Measurements from ENCODE around the gene FUS. TPM values are rescaled to one million over a fixed set of nuclear protein-coding genes. Genes with fewer than 3 reads are reported as not detected.

FUS gene
- total and polyA plus RNA-seq, 2 experiments from 2014 or later: 54.4 to 618 TPM

DNA sequence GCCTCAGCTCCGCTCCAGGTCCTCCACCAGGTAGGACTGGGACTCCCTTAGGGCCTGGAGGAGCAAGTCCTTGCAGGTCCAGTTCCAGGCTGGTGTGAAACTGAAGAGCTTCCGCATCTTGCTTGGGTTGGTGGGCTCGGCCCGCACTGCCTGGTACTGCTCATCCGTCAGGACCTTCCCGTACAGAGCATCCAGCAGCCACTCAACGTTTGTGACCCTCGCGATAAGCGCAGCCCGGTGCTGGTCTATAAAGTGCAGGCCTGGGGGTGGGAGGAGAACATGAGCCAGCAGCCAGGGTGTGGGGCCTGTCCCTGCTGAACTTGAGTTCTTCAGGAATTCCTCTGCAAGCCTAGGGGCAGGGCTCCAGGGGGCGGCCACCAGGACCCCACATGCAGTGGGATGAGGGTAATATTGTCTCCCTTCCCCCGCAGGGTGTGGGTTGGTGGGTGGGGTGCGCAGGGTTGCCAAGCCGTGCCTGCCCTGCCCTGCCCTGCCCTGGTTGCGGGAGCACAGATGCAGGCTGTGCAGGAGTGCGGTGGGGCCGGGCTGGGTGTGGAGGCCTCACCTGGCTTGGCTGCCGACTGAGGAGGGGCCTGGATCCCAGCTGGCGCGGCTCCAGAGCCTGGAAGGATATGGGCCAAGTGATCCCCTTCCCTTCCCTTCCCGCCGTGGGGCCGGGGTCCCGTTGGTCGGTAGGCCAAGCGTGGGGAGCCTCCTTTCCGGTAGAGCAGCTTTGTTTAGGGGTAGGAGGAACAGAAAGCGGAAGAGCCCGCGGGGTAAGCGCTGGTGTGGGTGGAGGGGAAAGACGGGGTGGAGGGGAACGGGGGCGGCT lies 21.9 kb downstream of the FUS start:
- Histone ChIP-seq H3K27me3 (peaks cover 39% of the 10 kb centered on the region), H3K36me3 (peaks cover 4% of the 10 kb centered on the region), H3K27ac (no peak overlapping the region), H3K4me3 (peak overlapping the region; percentile 14), H3K9me3 (ENCODE audit: low read depth) (no peaks in the 10 kb centered on the region), H3K4me1 (ENCODE audit: low read depth) (no peaks in the 10 kb centered on the region)
- TF ChIP-seq, protein P1, sequence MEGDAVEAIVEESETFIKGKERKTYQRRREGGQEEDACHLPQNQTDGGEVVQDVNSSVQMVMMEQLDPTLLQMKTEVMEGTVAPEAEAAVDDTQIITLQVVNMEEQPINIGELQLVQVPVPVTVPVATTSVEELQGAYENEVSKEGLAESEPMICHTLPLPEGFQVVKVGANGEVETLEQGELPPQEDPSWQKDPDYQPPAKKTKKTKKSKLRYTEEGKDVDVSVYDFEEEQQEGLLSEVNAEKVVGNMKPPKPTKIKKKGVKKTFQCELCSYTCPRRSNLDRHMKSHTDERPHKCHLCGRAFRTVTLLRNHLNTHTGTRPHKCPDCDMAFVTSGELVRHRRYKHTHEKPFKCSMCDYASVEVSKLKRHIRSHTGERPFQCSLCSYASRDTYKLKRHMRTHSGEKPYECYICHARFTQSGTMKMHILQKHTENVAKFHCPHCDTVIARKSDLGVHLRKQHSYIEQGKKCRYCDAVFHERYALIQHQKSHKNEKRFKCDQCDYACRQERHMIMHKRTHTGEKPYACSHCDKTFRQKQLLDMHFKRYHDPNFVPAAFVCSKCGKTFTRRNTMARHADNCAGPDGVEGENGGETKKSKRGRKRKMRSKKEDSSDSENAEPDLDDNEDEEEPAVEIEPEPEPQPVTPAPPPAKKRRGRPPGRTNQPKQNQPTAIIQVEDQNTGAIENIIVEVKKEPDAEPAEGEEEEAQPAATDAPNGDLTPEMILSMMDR (IDR thresholded peaks at IDR 0.05; ENCODE audit: low read depth, low read length): no peak
- DNase-seq (ENCODE audit: low read depth in 1 of 2, low spot score in 1 of 2): no peak

DNA sequence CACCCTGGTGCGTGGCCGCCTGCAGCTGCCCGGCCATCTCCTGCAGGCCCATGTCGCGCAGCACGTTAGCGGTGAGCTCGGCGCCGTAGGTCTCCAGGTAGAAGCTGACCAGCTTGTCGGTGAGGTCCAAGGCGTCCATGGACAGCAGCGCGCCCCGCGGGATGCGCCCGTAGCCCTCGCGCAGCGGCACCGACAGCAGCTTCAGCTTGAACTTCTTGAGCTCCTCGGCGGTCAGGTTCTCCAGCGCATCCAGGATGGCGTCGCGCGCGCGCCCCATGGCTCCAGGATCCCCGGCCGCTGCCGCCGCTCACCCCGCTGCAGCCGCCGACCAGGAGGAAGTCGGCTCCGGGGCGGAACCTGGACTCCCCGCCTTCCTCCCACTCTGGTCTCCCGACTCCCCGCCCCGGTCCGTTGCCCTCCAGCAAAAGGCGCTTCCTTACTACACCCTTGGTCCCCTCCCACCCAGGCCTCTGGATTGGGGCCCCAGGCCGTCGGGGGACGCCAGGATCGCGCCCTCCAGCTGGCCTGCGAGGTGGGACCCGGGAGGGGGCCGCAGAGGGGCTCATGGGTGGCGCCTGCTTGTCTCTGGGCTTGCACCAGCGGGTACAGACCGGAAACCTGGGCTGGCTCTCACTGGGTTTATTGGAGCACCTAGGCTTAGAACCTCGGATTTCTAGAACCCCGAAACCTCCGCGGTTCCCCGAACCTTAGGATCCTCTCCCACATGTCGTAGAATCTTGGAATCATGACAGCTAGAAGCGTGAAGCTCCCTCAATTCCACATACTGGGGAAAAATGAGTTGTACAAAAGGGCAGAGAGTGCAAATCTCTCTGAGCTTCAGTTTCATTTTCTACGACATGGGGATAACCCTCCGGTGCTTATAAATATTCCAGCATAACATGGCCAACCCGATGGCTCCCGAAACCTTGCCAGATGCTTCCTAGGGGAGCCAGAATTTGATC lies 22.8 kb downstream of the FUS start, which contains the start of gene PYCARD:
TSS of gene PYCARD (minus strand) at position 347 of the 962 bp plus-strand sequence. CDS start at position 277, 70 bp downstream.
- Histone ChIP-seq H3K27me3 (peaks cover 39% of the 10 kb centered on the region), H3K9me3 (ENCODE audit: low read depth) (no peaks in the 10 kb centered on the region), H3K4me3 (peak within 1 kb of the TSS; percentile 14), H3K36me3 (no peaks in the 10 kb centered on the region), H3K4me1 (ENCODE audit: low read depth) (no peaks in the 10 kb centered on the region), H3K27ac (no peak within 1 kb of the TSS)
- TF ChIP-seq, protein P1 (IDR thresholded peaks at IDR 0.05; ENCODE audit: low read depth, low read length): no peak
- DNase-seq (ENCODE audit: low read depth in 1 of 2, low spot score in 1 of 2): peak; percentile 43 to 63

DNA sequence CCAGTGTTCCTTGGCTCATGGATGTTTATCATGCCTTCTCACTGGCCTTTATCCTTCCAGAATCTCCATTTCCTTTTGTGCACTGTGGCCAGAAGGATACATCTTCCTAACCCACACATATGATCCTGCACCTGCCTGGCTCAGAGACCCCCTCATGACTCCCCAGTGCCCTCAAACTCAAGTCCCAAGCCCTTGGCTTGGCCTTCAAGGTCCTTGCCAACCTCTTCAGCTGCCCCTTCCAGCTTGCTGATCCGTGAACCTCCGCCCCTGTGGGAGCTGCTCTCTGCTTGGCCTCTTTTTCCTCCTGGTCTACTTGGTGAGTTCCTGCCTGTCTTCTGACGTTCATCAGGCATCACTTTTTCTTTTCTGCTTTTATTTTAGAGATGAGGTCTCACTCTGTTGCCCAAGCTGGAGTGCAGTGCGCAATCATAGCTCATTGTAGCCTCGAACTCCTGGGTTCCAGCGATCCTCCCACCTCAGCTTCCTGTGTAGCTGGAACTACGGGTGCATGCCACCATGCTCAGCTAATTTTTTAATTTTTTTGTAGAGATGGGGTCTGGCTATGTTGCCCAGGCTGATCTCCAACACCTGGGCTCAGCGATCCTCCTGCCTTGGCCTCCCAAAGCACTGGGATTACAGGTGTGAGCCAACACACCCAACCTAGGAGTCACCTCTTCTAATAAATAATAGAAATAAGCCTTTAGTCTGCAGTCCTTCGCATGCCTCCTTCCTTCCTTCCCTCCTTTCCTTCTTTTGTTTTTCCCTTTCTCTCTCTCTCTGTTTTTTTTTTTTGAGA lies 25.1 kb downstream of the FUS start:
- H3K27me3 ChIP-seq: peaks cover 39% of the 10 kb centered on the region
- no peaks in the 10 kb centered on the region for H3K36me3 ChIP-seq
- H3K4me1 ChIP-seq (ENCODE audit: low read depth): no peaks in the 10 kb centered on the region
- no peak for DNase-seq (ENCODE audit: low read depth in 1 of 2, low spot score in 1 of 2)
- H3K9me3 ChIP-seq (ENCODE audit: low read depth): no peaks in the 10 kb centered on the region
- no peak overlapping the region for H3K4me3 ChIP-seq
- TF ChIP-seq, protein P1 (IDR thresholded peaks at IDR 0.05; ENCODE audit: low read depth, low read length): no peak
- H3K27ac ChIP-seq: no peak overlapping the region

DNA sequence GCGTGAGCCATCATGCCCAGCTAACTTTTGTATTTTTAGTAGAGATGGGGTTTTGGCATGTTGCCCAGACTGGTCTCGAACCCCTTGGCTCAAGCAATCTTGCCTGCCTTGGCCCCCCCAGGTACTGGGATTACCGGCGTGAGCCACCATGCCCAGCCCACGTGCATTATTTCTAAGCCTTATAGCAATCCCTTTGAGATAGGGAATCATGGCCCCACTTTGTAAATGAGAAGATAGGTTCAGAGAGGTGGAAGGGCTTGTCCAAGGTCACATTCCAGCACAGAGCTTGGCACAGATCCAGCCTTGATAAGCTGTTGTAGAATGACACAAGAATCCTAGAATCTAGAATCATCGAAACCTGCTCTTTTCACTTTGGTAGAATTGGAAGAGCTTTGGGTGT lies 26.8 kb downstream of the FUS start:
- TF ChIP-seq, protein P1 (IDR thresholded peaks at IDR 0.05; ENCODE audit: low read depth, low read length): no peak
- Histone ChIP-seq H3K9me3 (ENCODE audit: low read depth) (no peaks in the 10 kb centered on the region), H3K4me3 (no peak overlapping the region), H3K4me1 (ENCODE audit: low read depth) (no peaks in the 10 kb centered on the region), H3K27me3 (peaks cover 33% of the 10 kb centered on the region), H3K36me3 (no peaks in the 10 kb centered on the region), H3K27ac (no peak overlapping the region)
- DNase-seq (ENCODE audit: low read depth in 1 of 2, low spot score in 1 of 2): no peak

DNA sequence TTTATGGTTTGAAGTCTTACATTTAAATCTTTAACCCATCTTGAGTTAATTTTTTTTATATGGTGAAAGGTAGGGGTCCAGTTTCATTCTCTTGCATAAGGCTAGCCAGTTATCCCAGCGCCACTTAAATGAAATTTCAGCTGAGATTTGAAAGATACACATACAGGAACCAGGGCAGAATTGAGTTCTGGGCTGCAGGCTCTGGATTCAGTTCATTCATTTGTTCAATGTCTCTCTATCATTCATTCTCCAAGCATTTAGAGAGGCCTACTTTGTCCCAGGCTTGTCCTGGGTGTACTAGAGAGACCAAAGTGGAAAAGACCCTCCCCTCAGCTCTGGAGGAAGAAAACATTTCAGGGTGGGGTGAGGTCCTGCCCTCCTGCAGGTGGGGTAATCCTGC lies 33.4 kb downstream of the FUS start:
- Histone ChIP-seq H3K36me3 (no peaks in the 10 kb centered on the region), H3K4me3 (no peak overlapping the region), H3K9me3 (ENCODE audit: low read depth) (no peaks in the 10 kb centered on the region), H3K27ac (no peak overlapping the region), H3K27me3 (peaks cover 55% of the 10 kb centered on the region), H3K4me1 (ENCODE audit: low read depth) (no peaks in the 10 kb centered on the region)
- DNase-seq (ENCODE audit: low read depth in 1 of 2, low spot score in 1 of 2): no peak
- TF ChIP-seq, protein P1 (IDR thresholded peaks at IDR 0.05; ENCODE audit: low read depth, low read length): no peak

Data from cardiac muscle cell (in vitro differentiated cells and primary cell).